ENCODE results near the gene GABRD. TPM values are rescaled to one million over a fixed set of nuclear protein-coding genes. Genes with fewer than 3 reads are reported as not detected.

Gene GABRD
- total and polyA plus RNA-seq, 7 donors, result 0.05 to 0.66 (median 0.35) TPM; not detected in 3

DNA sequence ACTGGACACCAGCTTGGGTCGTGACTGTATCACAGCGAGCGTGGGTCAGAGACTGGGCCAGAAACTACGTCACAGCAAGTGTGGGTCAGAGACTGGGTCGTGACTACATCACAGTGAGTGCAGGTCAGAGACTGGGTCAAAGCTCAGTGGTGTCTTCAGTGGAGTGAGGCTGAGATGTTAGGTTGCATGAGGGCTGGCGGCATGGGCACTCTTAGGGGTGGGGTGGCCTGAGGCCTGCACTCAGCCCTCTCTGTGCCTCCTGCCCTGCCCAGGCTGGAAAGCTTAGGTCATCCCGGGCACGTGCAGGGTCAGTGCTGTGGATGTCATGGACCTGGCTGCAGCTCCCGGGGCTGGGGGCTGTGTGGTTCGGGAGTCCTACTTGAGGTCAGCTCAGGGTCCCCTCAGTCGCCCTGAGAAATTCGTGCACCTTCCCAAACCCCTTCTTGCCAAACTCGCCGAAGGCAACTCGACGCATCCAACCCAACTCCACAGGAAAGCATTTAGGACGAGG is 34.5 kb upstream of the GABRD start:
- Histone ChIP-seq H3K27me3 (ENCODE audit: insufficient read depth in 3 of 3, low read length in 2 of 3) (peaks cover 0 to 34% (median 3%) of the 10 kb centered on the region in 3 donors), H3K27ac (no peak overlapping the region), H3K9me3 (no peaks in the 10 kb centered on the region), H3K36me3 (ENCODE audit: insufficient read depth in 1 of 2, low read depth in 1 of 2) (no peaks in the 10 kb centered on the region), H3K4me3 (no peak overlapping the region), H3K4me1 (no peaks in the 10 kb centered on the region)
- ATAC-seq (no peak), DNase-seq (no peak)
- 74 to 80% (median 77%) methylated on average over 17 of the region's 17 CpGs for WGBS, 3 donors
- TF ChIP-seq, protein P1, sequence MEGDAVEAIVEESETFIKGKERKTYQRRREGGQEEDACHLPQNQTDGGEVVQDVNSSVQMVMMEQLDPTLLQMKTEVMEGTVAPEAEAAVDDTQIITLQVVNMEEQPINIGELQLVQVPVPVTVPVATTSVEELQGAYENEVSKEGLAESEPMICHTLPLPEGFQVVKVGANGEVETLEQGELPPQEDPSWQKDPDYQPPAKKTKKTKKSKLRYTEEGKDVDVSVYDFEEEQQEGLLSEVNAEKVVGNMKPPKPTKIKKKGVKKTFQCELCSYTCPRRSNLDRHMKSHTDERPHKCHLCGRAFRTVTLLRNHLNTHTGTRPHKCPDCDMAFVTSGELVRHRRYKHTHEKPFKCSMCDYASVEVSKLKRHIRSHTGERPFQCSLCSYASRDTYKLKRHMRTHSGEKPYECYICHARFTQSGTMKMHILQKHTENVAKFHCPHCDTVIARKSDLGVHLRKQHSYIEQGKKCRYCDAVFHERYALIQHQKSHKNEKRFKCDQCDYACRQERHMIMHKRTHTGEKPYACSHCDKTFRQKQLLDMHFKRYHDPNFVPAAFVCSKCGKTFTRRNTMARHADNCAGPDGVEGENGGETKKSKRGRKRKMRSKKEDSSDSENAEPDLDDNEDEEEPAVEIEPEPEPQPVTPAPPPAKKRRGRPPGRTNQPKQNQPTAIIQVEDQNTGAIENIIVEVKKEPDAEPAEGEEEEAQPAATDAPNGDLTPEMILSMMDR (IDR thresholded peaks at IDR 0.05), result no peak
- intact Hi-C loops (cut with DNase I), result no loop called here

DNA sequence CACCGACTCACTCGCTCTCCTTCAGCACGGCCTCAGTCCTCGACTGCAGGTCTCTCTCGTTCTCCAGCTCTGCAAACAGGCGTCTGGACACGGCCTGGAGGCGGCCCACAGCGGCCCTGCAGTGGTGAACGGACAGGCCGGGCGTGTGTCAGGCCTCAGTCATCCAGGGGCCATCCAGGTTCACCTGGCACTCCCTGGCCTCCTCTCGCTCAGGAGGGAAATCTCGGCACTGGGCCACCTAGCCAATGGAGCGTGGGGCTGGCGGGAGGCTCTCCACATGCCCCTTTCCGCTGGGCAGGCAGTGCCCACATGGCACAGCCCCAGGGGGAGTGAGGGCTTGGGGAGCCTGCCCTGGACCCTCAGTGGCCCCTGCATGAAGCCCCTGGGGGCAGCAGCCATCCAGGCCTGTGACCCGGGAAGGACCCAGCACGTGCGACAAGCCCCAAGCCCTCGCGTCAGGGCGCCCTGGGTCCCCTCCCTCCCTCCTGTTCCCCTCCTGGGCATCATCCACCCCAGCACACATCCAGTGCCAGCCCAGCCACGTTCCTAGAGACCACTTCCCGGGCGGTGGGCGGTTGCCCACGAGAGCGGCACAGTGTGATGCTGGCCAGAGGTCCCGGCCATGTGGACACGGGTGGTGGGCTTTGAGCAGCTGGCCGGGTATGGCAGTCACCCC is 33.6 kb upstream of the GABRD start:
- DNase-seq, result no peak
- intact Hi-C loops (cut with DNase I), result no loop called here
- WGBS, 3 donors, result 76 to 81% (median 77%) methylated on average over 25 to 32 of the region's 32 CpGs
- H3K4me3 ChIP-seq, result no peak overlapping the region
- H3K36me3 ChIP-seq (ENCODE audit: insufficient read depth in 1 of 2, low read depth in 1 of 2), result no peaks in the 10 kb centered on the region
- TF ChIP-seq, protein P1 (IDR thresholded peaks at IDR 0.05), result no peak
- ATAC-seq, result no peak
- H3K9me3 ChIP-seq, result no peaks in the 10 kb centered on the region
- peaks cover 0 to 40% (median 3%) of the 10 kb centered on the region in 3 donors for H3K27me3 ChIP-seq (ENCODE audit: insufficient read depth in 3 of 3, low read length in 2 of 3)
- H3K27ac ChIP-seq, result no peak overlapping the region
- H3K4me1 ChIP-seq, result no peaks in the 10 kb centered on the region

DNA sequence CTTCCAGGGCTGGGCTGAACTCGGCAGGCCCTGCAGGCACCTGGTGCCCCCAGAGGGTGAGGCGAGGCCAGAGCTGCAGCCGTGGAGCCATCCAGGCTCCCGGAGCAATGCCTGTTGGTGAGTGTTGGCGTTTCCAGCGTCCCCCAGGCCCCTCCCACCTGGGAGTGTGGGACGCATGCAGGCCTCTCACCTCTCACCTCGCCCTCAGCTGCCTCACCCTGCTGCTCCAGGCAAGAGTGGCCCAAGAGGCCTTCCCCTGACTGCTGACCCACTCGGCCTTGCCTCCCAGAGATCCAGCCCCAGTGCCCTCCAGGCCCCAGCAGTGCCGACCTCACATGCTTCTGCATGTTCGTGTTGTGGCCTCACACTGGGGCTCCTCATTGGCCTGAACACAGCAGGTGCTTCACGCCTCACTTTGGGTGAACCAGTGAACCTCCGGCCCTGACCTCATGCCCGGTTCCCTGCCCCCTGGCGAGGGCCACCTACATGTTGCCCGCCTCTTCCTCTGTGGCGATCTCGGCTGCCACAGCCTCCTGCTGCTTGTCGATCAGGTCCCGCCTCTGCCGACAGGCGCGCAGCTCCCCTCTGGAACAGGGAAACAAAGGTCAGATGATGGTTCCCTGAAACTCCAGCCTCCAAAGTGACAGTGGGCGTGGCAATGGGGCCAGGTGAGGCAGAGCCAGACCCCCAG is 32.5 kb upstream of the GABRD start:
- intact Hi-C loops (cut with DNase I), result no loop called here
- ATAC-seq (no peak), DNase-seq (no peak)
- Histone ChIP-seq H3K9me3 (no peaks in the 10 kb centered on the region), H3K36me3 (ENCODE audit: insufficient read depth in 1 of 2, low read depth in 1 of 2) (no peaks in the 10 kb centered on the region), H3K27ac (no peak overlapping the region), H3K27me3 (ENCODE audit: insufficient read depth in 3 of 3, low read length in 2 of 3) (peaks cover 0 to 40% (median 5%) of the 10 kb centered on the region in 3 donors), H3K4me1 (no peaks in the 10 kb centered on the region), H3K4me3 (no peak overlapping the region)
- WGBS, 3 donors, result 73 to 78% (median 77%) methylated on average over 22 to 24 of the region's 24 CpGs
- TF ChIP-seq, protein P1 (IDR thresholded peaks at IDR 0.05), result no peak

DNA sequence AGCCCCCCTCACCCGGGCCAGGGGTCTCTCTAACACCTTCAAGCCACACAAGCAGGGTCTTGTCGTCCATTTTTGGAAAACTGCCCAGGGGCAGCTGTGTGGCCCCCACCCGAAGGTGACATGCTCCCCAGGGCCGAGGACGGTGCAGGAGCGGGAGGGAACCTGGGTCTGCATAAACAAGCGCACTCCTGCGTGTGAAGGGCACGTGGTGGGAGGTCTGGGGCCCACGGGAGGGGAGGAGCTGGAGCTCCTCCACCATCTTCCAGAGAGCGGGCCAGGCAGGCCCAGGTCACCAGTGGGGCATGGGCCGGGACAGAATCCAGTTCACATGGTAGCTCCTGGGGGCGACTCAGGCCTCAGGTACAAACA is 32.0 kb upstream of the GABRD start:
- DNase-seq (no peak), ATAC-seq (no peak)
- Histone ChIP-seq H3K4me1 (no peaks in the 10 kb centered on the region), H3K27ac (no peak overlapping the region), H3K36me3 (ENCODE audit: insufficient read depth in 1 of 2, low read depth in 1 of 2) (no peaks in the 10 kb centered on the region), H3K9me3 (no peaks in the 10 kb centered on the region), H3K27me3 (ENCODE audit: insufficient read depth in 3 of 3, low read length in 2 of 3) (peaks cover 0 to 40% (median 5%) of the 10 kb centered on the region in 3 donors), H3K4me3 (no peak overlapping the region)
- intact Hi-C loops (cut with DNase I), result no loop called here
- WGBS, 3 donors, result 82 to 89% (median 87%) methylated on average over 13 of the region's 13 CpGs
- TF ChIP-seq, protein P1 (IDR thresholded peaks at IDR 0.05), result no peak
